ENCODE results near the gene NOTCH2.

The NOTCH2 gene

DNA sequence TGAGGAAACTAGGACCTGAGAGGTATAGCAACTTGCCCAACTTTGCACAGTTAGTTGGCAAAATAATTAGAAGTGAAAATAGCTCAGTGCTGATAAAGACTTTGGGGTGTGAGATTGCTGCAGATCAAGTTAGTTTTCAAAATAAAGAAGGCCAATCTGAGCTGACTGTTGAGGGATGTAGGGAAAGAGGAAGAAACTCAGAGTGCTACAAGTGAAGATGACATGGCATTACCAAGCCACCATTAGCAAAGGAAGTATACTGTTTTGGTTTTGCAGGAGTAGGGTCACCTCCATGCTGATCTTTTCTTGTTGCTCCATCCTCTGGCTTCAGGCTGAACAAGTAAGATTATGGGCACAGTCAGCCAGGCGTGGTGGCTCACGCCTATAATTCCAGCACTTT, 94.5 kb downstream of the NOTCH2 start:
- no peak for DNase-seq (ENCODE audit: low read depth, low spot score)

DNA sequence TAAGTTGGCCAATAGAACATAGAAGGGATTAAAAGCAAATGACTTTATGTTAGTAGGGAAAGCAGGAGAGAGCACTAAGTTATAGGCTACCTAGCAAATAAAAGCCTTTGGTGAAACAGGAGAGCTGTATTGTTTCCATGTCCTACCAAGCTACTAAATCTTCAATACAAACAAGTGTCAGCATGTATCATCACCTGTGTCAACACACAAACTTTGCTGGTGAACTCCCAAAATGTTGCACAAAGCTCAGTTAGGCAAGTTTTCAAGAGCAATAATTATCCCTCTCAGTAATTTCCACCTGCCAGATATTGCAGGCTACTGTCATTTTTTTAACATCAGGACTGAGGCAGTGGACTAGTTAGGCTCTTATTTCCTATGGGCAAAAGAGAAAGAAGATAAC, 95.4 kb downstream of the NOTCH2 start:
- no peak for DNase-seq (ENCODE audit: low read depth, low spot score)

- no peak for DNase-seq (ENCODE audit: low read depth, low spot score)
These were observed 97.5 kb downstream of the NOTCH2 start for GRCh38 chr1:119971710-119972570.

- DNase-seq (ENCODE audit: low read depth, low spot score) = no peak
These were observed 100.9 kb downstream of the NOTCH2 start for GRCh38 chr1:119968601-119969000.

- DNase-seq (ENCODE audit: low read depth, low spot score) = no peak
These were observed 101.4 kb downstream of the NOTCH2 start for GRCh38 chr1:119968068-119968492.

DNA sequence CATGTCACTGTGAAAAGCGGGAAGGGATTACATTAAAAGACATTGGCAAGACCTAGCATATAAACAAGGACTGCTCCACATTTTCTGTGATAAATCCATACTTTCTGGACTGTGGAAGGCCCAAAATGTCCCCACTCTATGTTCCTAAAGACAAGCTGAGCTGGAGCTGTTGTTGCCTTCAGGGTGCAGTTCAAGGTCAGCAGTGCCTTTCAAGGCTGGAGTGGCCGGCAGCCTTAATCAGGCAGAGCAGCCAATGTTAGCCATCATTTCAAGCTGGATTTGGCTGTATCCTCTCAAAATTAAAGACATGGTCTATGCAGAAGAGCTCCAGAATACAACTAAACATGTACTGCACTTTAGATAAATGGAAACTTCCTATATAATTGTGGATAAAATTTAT, 102.8 kb downstream of the NOTCH2 start:
- DNase-seq (ENCODE audit: low read depth, low spot score) = no peak

DNA sequence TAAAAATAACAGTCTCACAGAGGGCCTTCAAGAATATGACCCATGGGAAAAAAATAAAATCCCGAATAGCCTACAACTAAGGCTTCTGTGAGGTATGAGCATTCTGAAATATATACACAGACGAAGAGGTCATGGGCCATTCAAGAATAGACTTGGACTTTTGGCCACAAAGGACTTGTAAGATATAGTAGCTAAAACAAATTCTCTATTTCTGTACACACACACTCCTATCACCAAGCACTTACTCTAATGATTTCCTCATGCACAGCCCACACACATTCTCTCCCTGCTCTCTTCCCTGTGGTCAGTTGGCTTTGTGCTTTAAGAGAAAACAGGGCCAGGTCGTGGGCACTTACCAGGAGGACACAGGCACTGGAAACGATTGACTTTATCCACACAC, 103.4 kb downstream of the NOTCH2 start:
- DNase-seq (ENCODE audit: low read depth, low spot score) = no peak

DNA sequence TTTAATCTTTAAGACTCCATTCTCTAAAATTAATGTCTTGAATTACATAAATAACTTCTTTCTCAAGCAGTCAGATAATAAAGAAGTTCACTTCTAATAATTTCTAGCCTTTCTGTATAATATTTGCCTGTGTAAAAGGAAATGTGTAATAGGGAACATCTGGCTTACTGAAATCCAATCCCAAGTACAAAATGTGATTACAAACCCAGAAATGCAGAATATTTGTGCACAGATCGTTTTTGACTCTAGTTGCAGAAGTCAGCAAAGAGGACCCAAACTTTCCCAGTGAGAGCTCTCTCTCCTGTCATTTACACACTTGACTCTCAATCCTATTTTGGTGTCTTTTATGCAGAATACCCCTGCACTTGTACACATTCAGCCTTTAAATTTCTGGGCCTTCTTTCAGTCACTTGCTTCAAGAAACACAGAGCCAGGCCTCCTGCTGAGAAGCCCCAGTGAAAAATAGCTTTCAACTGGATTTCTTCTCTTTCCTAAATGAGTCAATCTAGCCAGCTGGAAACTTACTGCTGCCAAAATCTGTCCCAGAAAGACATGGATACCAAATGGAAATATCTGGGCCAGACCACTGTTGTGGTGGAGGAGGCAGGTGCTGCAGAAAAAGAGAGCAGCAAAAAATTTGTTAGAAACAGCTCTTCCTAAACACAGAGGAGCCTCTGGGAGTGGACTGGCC, 104.6 kb downstream of the NOTCH2 start:
- DNase-seq (ENCODE audit: low read depth, low spot score) = peak; percentile 75

DNA sequence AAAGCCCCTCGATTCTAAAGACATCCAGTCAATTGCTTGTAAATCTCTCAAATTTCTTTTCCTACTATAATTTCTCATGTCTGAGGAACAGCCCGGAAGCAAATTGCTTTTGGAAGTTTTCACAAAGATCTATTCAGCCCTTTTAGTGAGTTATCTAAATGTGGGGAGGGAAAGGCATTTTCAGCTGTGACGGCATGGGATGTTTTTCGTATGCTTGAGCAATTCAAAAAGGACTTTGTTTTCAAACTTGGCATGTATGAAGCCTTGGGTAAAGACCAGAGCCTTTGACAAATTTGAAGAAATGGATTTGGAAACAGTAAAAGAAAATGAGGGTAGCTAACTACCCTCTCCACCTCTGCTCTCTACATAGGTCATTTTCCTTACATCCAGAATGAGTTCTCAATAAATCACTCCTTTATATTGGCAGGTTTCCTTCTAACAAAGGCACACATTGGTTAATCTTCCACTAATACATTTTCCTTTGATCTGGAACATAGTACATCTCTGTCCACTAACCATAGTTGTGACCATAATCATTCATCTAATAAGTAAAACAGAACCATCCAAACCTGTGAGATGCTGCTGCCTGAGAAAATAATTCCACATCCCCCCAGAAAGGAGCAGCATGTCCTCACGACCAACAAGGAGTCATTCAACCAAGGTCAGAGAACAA, 107.0 kb downstream of the NOTCH2 start:
- DNase-seq (ENCODE audit: low read depth, low spot score) = no peak

GRCh38 chr1:119960501-119960900, 109.0 kb downstream of the NOTCH2 start:
- no peak for DNase-seq (ENCODE audit: low read depth, low spot score)

DNA sequence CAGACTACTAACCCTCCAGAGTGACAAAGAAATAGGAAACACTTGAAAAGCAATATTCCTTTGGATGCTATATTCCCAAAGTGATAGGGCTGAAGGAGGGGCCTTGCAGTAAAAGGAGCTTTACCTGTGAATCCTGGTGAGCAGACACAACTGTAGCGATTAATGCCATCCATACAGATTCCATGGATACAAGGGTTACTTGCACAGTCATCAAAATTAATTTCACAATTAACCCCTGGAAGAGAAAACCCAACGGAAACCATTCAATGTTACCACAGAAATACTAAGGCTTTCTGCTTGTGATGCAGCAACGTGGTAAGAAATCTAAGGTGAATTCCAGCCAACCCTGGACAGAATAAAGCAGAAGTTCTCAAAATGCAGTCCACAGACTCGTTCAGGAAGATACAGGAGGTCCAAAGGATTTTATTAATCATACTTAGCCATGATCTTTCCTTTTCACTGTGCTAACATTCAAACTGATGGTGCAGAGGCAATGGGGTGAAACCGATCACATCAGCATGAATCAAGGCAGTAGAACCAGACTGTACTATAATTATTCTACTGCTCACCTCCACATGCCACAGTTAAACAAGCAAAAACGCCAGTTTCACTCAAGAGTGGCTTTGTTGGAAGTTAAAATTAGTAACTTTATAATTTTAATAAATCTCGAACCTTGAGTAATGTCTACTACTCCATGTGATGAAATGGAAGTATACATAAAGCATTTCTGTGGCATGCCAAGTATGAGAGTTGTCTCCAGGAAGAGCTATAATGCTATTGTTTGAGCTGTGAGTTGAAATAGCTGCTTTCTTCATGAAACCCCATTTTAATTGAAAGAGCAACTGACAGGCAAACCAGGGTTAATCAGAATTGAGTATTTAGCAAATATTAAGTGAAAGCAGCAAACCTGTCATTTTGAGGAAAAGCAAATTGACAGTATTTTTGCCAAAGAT, 109.9 kb downstream of the NOTCH2 start:
- DNase-seq (ENCODE audit: low read depth, low spot score) = no peak

- no peak for DNase-seq (ENCODE audit: low read depth, low spot score)
These were observed 111.2 kb downstream of the NOTCH2 start for GRCh38 chr1:119958223-119958622.

DNA sequence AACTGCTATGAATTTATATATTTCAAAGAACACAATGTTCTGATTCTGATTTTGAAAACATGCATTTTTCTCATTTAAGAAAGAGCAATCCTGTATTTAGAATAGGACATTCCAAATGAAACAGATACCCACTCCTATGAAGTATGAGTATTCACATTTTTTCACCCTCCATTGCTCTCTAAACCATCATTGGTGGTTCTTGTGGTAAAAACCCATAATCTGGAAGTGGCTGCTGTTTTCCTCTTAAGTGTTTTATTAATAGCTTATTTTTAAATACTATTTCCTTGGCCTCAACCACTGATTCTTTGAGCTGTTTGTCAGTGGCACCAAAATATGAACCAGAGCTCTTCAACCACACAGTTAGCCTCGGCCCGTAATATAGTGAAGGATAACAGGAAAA, 113.2 kb downstream of the NOTCH2 start:
- no peak for DNase-seq (ENCODE audit: low read depth, low spot score)

- no peak for DNase-seq (ENCODE audit: low read depth, low spot score)
These were observed 114.7 kb downstream of the NOTCH2 start for GRCh38 chr1:119954476-119955422.

DNA sequence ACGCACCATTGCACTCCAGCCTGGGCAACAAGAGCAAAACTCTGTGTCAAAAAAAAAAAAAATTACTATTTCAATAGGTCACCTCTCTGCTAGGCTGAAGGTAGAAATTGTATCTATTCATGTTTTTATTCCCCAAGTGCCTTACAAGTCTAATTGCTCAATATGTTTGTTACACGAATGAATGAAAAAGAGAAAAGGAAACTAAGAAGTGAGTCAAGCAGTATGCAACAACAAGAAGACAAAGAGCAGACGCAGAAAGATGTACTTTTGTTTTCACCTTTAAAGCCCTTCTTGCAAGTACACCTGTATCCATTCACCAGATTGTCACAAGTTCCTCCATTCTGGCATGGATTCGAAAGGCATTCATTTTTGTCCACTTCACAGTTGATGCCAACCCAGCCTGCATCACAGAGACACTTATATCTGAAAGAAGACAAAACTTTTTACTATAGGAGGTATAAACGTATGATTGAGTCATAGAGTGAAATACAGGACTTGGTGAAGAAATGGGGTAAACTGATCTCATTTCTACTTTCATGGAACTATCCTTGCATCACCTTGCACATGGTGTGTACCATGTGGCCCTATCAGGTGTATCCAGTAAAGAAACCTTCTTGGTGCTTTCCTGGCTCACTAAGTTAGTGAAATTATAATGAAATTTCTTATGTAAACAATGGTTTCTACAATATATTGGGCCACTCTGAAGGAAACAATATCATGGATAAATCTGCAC, 116.0 kb downstream of the NOTCH2 start:
- no peak for DNase-seq (ENCODE audit: low read depth, low spot score)

DNA sequence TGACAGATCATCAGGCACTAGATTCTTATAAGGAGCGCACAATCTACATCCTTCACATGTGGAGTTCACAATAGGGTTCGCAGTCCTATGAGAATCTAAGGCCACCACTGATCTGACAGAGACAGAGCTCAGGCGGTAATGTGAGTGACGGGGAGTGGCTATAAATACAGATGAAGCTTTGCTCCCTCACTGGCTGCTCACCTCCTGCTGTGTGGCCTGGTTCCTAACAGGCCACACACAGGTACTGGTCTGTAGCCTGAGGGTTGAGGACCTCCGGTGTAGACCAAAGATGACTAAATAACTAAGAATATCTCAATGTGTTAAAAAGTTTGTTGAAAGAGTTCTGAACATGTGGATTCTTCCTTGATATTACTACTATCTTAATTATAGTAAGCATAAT, 117.0 kb downstream of the NOTCH2 start:
- no peak for DNase-seq (ENCODE audit: low read depth, low spot score)

GRCh38 chr1:119948342-119949214, 120.9 kb downstream of the NOTCH2 start:
- DNase-seq (ENCODE audit: low read depth, low spot score) = peak; percentile 55

DNA sequence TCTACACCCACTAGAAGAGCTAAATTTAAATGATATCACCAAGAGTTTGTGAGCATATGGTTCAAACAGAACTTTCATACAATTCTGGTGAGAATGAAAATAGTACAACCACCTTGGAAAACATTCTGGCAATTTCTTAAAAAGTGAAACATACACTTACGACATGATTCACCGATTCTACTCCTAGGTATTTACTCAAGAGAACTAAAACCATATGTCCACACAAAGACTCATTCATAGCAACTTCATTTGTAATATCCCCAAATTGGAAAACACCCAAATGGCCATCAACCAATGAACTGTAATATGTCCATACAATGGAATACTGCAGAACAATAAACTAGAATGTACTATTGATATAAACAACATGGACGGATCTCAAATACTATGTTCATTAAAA, 122.0 kb downstream of the NOTCH2 start:
- DNase-seq (ENCODE audit: low read depth, low spot score) = peak; percentile 18

DNA sequence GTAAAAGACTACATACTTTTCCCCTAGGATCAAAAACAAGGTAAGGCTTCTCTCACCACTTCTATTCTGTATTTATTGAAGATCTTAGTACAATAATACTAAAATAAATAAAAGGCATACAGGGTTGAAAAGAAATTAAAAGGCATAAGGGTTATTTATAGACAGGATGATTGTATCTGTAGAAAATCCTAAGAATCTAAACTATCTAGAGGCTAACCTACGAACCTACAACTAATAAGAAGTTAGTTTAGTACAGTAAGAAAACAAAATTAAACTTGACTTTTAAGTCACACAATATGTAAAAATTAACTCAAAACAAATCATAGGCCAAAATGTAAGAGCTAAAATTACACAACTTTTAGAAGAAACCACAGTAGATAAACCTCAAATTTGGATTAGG, 122.7 kb downstream of the NOTCH2 start:
- DNase-seq (ENCODE audit: low read depth, low spot score) = no peak

Data from smooth muscle cell of the brain vasculature (primary cell).